GM18526 (cell line): ENCODE data around the gene LIPA.

Source experiments
- POLR2A ChIP-seq: IDR thresholded peaks from 3 replicates; pipeline ENCODE4 v1.6.1; 2011; ENCODE audit not compliant: insufficient read length; ENCODE audit errors: extremely low read depth

Gene LIPA

GRCh38 chr10:89165923-89166322 is 85.7 kb downstream of the LIPA start:
- TF ChIP-seq POLR2A = no peak

DNA sequence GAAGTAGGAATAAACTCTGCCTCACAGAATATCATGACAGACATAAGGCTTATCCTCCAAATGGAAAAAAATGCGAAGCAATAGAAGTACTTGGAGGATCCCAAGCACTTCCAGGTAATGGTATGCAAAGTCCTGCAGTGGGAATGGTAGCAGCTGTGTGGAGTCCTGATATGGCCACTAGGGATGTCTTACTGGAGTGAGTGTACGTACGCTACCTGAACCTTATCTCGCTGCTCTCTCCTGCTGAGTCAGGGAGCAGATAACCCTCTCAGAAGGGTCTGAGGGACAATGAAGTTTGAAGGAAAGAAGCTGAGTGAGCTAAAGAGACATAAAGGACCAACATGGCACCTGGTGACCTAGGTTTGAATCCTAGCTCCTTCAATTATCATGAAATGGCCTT is 86.7 kb downstream of the LIPA start:
- TF ChIP-seq POLR2A = no peak

GRCh38 chr10:89164080-89164479 is 87.5 kb downstream of the LIPA start:
- TF ChIP-seq POLR2A = no peak
